GM12878 (cell line): ENCODE measurements around the gene SGF29. TPM values are rescaled to one million over a fixed set of nuclear protein-coding genes. Genes with fewer than 3 reads are reported as not detected.

Source experiments
- CREB1 ChIP-seq: IDR thresholded peaks from 2 replicates; pipeline ENCODE4 v1.6.1; 2012; ENCODE audit warnings: low read depth, mild to moderate bottlenecking, inconsistent platforms
- CUX1 ChIP-seq: IDR thresholded peaks from 2 replicates; pipeline ENCODE4 v1.6.1; 2012; ENCODE audit warnings: improper control_type of control experiment, low read depth, low read length; ENCODE audit not compliant: insufficient replicate concordance
- EGR1 ChIP-seq, 2 experiments: IDR thresholded peaks; 1 replicate in 1 of 2; 2 replicates in 1 of 2; pipeline ENCODE4 v1.6.1; 2011 to 2012; ENCODE audit warnings: low read depth in 2 of 2, low read length in 2 of 2, borderline replicate concordance in 1 of 2, mild to moderate bottlenecking in 1 of 2, moderate library complexity in 1 of 2
- IRF3 ChIP-seq: fragments of 450-650 bp; IDR thresholded peaks from 2 replicates; pipeline ENCODE4 v1.6.1; 2014; ENCODE audit warnings: mild to moderate bottlenecking
- IRF5 ChIP-seq: fragments of 450-650 bp; IDR thresholded peaks from 2 replicates; pipeline ENCODE4 v1.6.1; 2017; ENCODE audit warnings: borderline replicate concordance
- JUND ChIP-seq: IDR thresholded peaks from 2 replicates; pipeline ENCODE4 v1.6.1; 2012; ENCODE audit warnings: low read depth, mild to moderate bottlenecking, low read length, improper control_type of control experiment, moderate library complexity
- MYC ChIP-seq: IDR thresholded peaks from 2 replicates; pipeline ENCODE4 v1.6.1; 2011; ENCODE audit warnings: mild to moderate bottlenecking, low read length, moderate library complexity, inconsistent platforms; ENCODE audit not compliant: insufficient read depth, insufficient replicate concordance, insufficient read length, severe bottlenecking
- NFXL1 ChIP-seq: fragments of 450-650 bp; IDR thresholded peaks from 2 replicates; pipeline ENCODE4 v1.6.1; 2017; ENCODE audit warnings: antibody characterized with exemption, mild to moderate bottlenecking, borderline replicate concordance
- POLR2AphosphoS5 ChIP-seq: IDR thresholded peaks from 2 replicates; pipeline ENCODE4 v1.6.1; 2011; ENCODE audit warnings: mild to moderate bottlenecking, low read length, inconsistent platforms
- RB1 ChIP-seq: fragments of 450-650 bp; formaldehyde crosslinking; IDR thresholded peaks from 2 replicates; pipeline ENCODE4 v1.6.1; 2017; ENCODE audit warnings: mild to moderate bottlenecking, borderline replicate concordance
- RELA ChIP-seq: fragments of 450-650 bp; IDR thresholded peaks from 2 replicates; pipeline ENCODE4 v1.8.0; 2014; ENCODE audit warnings: borderline replicate concordance; ENCODE audit not compliant: partially characterized antibody
- STAT1 ChIP-seq: fragments of 450-650 bp; conservative IDR thresholded peaks from 2 replicates; pipeline ENCODE4 v1.6.1; 2014; ENCODE audit warnings: antibody characterized with exemption, mild to moderate bottlenecking
- USF1 ChIP-seq: IDR thresholded peaks from 2 replicates; pipeline ENCODE4 v1.6.1; 2011; ENCODE audit warnings: borderline replicate concordance, low read depth, mild to moderate bottlenecking, moderate library complexity, mixed read lengths, low read length; ENCODE audit not compliant: insufficient read depth; ENCODE audit errors: extremely low read length
- ZNF592 ChIP-seq: fragments of 450-650 bp; IDR thresholded peaks from 2 replicates; pipeline ENCODE4 v1.6.1; 2017; ENCODE audit warnings: mild to moderate bottlenecking, moderate library complexity
- polyA plus RNA-seq, 11 experiments: library from polyadenylated mRNA; depleted of rRNA in 4 of 11; unstranded in 6 of 11; stranded (reverse) in 5 of 11; fragments of >200 nt; fragmentation: Nextera tagmentation in 4 of 11; fragmentation: Illumina TruSeq in 1 of 11; extraction: Ambion mirVana in 4 of 11; extraction: Trizol in 1 of 11; gene quantifications; 1 replicate in 1 of 11; 2 replicates in 10 of 11; pipeline versions ENCODE4 v1.2.1 to v1.2.3, GENCODE V29; 2011 to 2016; ENCODE audit warnings: inconsistent platforms in 2 of 11, missing spikeins in 2 of 11, low read depth in 1 of 11
- total RNA-seq, 4 experiments: library from RNA; depleted of rRNA in 3 of 4; stranded (reverse); fragments of >200 nt in 3 of 4; fragmentation: Illumina TruSeq in 1 of 4; extraction: Trizol in 1 of 4; gene quantifications; 2 replicates each; pipeline versions ENCODE4 v1.2.1 to v1.2.3, GENCODE V29; 2013 to 2021

SGF29 gene
- total and polyA plus RNA-seq, 10 of the 15 experiments (the other 5 are each of a cell fraction or from before 2014, with no cell fraction given): 2.2 to 20.1 (median 12.3) TPM

GRCh38 chr16:28553776-28554633, at the start of gene SGF29 (continued):
- TF ChIP-seq IRF5: peak; percentile 28; the same call in 1 of the 2 replicates
- TF ChIP-seq NFXL1: 0 out of 2 replicates have a peak, but pooled peaks have one; percentile 73
- 0 out of 2 replicates have a peak, but pooled peaks have one; percentile 18 for TF ChIP-seq STAT1
- 0 out of 2 replicates have a peak, but pooled peaks have one; percentile 15 for TF ChIP-seq IRF3
- TF ChIP-seq RELA: peak; percentile 83
- TF ChIP-seq USF1: no peak
- no peak for TF ChIP-seq ZNF592
- TF ChIP-seq POLR2AphosphoS5: peak; percentile 95
- TF ChIP-seq JUND: no peak
- peak; percentile 96 for TF ChIP-seq CREB1
- TF ChIP-seq MYC: peak; percentile 60
- peak in 1 of 2 experiments; percentile 39; a peak in 1 of 3 replicates for TF ChIP-seq EGR1 (IDR thresholded peaks at IDR 0.05; ENCODE audit: borderline replicate concordance in 1 of 2, low read depth in 2 of 2, low read length in 2 of 2)
- TF ChIP-seq RB1: peak; percentile 97
- TF ChIP-seq CUX1: no peak
